ENCODE data around the gene USP40.

- TF ChIP-seq CTCF (IDR thresholded peaks at IDR 0.05; ENCODE audit: insufficient read depth, low read length, poor library complexity, severe bottlenecking) (peak; percentile 45), EZH2phosphoT487 (conservative IDR thresholded peaks at IDR 0.05; ENCODE audit: low read length) (no peak)
Observed at GRCh38 chr2:233480490-233481202, 85.9 kb downstream of the USP40 start.
